Erythroblast (primary cell): Measurements from ENCODE around the gene FBXL16.

Experiments
- GATA1 ChIP-seq: IDR thresholded peaks from 2 replicates; pipeline ENCODE4 v1.6.1; 2011; ENCODE audit warnings: low read depth, mild to moderate bottlenecking, control low read depth, low read length, moderate library complexity
- POLR2A ChIP-seq: IDR thresholded peaks from 2 replicates; pipeline ENCODE4 v1.6.1; 2011; ENCODE audit warnings: mild to moderate bottlenecking, low read length

- TF ChIP-seq POLR2A (no peak), GATA1 (no peak)
Observed at GRCh38 chr16:711548-712320, 6.1 kb upstream of the FBXL16 start.
